Left forelimb (tissue), 1 donor: ENCODE data around the gene IGFBP1.

ENCODE experiments used
- DNase-seq: peaks from one replicate; pipeline ENCODE4 v3.0.0-alpha.2; 2018; ENCODE audit warnings: low spot score

IGFBP1 gene

GRCh38 chr7:45902820-45903219 lies 14.5 kb downstream of the IGFBP1 start:
- DNase-seq = no peak

DNA sequence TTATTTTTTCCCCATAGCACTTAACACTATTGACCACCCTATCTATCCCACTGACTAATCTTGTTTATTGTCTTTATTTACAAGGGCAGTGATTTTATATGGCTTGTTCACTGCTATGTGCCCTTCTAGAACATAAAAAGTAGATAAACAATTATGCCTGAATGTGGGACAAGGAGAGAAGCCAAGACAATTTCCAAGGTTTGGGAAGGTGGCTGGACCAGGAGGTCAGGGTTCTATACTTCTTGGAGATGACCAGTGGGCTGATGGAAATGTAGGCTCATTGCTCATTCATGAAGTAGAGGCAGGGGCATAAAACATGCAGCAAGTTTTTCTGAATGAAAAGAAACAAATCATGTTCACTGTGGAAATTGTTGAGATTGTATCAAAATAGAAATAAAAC lies 21.3 kb downstream of the IGFBP1 start:
- DNase-seq = no peak

- DNase-seq = no peak
Observed at GRCh38 chr7:45910855-45911254, 22.6 kb downstream of the IGFBP1 start.

DNA sequence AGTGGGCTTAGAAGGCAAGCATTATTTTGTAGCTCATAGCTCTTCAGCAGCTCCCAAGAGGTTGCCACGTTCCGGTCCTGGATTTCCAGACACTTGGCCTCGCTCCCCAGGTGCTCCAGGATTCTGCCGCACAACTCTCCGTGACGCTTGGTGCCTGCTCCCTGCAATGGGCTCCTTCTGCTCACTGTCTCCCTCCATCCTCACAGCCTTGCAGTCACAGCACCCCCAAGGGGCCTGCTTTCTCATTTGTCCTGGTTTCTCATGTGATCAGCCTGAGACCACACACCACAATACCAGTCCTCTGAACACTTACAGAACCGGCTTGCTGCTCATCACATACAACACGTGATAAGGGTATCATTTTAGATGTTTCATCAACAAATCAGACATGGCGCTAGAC lies 23.0 kb downstream of the IGFBP1 start:
- no peak for DNase-seq

- no peak for DNase-seq
Observed at GRCh38 chr7:45912972-45913371, 24.7 kb downstream of the IGFBP1 start.

GRCh38 chr7:45914911-45915310 lies 26.6 kb downstream of the IGFBP1 start:
- DNase-seq = no peak

DNA sequence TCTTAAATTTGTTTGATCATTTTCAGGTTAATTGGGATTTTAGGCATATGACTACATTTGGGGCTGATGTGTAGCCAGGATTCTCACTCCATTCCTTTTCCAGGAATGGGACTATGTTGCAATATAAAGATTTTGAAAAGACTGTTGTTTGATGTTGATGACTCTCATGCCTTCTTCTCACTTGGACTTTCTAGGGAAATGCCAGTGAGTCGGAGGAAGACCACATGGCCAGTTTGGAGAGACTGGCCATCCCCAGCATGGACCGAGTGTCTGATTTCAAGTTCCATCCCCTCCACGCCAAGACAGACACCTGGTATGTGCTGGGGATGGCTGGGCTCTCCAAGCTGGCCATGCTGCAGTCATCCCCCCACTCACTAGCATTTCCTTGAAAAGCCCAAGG lies 27.3 kb downstream of the IGFBP1 start:
- no peak for DNase-seq

DNA sequence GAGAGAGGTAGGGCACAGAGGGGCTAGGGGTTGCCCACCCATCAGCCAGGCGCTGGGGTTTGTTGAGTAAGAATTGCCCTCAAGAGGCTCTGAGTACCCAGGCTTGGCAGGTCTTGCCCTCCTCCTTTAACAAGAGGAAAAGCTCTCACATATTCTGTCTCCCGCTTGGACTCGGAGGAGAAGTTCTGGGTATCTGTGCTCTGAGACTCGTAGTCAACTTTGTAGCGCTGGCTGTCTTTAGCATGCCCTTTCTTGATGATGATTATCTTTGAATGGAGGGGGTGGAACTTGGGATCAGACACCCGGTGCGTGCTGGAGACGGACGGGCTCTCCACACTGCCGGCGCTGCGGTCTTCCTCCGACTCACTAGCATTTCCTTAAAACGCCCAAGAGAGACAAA lies 28.8 kb downstream of the IGFBP1 start:
- DNase-seq = no peak

- DNase-seq = peak; percentile 88
Observed at GRCh38 chr7:45917658-45918057, 29.4 kb downstream of the IGFBP1 start.

DNA sequence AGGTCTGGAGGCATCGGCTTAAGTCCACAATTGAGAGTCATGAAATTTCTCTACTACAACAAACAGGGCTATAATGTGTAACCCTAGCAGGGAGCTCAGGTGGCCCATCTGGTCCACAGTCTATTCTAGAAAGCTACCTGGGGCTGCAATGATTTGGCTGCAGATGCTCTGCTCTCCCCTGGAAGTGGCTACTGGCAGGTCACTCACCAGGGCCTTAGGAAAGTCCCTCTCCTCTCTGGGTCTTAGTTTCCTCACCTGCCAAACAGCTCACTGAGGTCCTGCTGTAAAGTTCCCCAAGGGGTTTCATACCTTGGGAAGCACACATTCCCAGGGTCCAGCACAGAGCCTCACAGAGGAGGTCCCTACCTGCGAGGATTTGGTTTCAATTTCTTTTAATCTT lies 30.3 kb downstream of the IGFBP1 start:
- no peak for DNase-seq

DNA sequence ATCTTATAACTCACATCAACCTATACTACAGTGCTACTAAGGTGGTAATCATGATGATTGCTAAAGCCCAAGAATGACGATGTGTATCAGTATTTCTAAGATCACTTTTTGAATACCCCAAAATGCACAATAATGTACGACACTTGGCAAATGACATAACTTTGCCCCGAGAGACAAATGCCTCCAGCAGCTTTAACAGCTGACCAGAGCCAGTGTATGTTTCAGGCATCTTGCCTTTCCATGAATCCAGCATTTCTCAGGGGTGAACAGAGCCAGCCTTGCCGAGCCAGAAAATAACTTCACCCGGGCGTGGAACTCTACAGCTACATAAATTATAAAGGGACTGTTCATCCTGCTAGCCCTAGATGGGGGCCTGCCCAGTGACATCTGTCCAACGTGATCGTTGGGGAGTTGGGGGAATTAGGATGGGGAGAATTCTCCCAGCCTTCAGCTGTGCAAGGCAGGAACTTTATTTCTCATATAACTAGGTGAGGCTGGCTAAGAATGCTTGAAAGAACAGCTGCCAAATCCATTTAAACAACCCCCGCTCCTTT lies 31.0 kb downstream of the IGFBP1 start:
- no peak for DNase-seq

DNA sequence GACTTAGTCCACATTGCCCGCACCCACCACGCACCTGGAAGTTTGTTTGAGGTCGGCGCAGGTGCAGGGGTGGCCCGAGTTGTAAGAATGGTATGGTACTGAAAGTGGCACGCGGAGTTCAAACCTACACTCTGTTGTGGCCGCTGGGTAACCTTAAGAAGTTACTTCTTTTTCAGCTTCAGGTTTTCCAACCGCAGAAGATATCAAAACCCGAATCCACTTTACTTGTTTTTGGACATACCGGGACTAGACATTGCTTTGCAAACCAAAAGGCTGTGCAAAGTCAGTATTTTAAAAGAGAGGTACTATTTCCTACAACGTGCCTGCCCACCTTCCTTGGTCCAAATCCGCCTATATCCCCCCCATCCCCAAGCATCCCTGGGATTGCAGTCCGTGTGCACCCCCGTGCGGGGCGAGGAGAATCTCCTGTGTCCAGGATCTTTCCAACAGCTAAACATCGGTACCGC lies 31.7 kb downstream of the IGFBP1 start:
- DNase-seq = no peak

DNA sequence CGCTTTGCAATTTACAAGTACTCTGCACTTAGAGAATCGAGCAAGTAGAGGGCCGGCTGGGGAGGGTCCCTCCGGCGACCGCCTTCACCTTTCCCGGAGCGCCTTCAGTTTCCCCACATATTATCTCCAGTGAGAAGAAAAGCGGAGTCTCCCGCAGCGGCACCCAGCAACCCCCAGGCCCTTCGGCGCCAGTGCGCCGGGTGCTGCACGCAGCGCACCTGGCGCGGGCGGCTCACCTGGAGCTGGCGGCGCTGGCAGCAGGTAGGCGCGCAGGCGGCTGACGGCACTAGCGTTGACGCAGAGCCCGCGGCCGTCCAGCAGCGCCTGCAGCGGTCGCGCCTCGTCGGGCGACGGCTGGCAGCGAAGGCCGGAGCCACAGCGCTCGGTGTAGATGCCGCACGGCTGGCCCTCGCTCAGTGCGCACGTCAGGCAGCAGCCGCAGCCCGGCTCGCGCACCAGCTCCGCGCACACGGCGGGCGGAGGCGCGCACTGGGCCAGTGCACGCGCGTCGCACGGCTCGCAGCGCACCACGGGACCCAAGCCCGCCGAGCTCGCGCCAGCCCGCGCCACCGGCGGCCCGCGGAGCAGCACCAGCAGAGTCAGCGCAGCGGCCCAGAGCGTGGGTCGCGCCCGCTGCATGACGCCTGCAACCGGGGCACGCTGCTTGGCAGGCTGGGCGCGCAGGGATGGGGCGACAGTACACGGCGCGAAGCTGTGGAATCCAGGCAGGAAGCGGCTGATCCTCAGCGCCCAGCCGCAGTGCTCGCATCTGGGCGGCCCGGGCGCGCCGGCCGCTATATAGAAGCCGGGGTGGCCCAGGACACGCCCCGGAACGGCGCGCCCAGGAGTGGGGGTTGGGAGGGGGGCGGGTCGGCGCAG lies 32.5 kb downstream of the IGFBP1 start, which contains the start of gene IGFBP3:
TSS of gene IGFBP3 (minus strand) at position 771 of the 879 bp plus-strand sequence. CDS start at position 639, 132 bp downstream.
- peak; percentile 86 for DNase-seq

- no peak for DNase-seq
Observed at GRCh38 chr7:45921381-45921698, 33.1 kb downstream of the IGFBP1 start.

- DNase-seq = peak; percentile 82
Observed at GRCh38 chr7:45921699-45922519, 33.6 kb downstream of the IGFBP1 start.

DNA sequence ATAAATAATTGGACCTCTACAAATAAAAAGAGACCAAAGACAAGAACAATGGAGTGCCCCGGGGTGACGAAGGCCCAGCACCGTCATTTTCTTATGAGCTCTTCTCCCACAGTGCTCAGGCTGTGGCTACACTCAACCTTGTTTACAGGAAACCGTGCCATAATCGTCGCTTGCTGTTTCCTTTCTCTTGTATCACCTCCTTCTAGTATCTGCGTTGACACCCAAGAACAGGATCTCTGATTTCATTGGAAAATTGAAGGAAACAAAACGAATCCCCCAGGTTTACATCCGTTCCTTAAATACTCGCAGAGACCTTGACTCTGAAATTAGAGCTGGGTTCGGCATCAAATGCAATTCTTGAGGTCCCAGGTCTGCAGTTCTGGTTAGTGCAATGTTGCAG lies 34.5 kb downstream of the IGFBP1 start:
- no peak for DNase-seq

- peak; percentile 88 for DNase-seq
Observed at GRCh38 chr7:45923290-45923689, 35.0 kb downstream of the IGFBP1 start.

DNA sequence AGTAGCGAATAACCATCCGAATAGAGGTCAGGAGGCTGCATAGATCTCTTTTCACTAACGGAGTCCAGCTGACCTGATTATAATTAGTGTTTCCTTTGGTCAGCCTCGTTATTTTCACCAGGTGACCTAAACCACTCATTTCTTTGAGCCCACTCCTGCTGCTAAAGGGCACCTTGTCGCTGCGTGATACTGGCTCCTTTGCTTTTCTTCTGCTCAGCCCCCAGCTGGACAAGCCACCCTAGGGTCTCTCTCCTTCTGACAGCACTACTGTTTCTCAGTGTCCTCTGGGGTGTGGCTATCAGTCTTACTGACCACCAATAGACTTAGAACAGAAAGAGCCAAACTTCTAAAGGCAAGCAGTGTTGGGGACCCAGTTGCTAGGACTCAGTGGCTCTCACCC lies 35.5 kb downstream of the IGFBP1 start:
- DNase-seq = no peak

GRCh38 chr7:45924283-45924682 lies 36.0 kb downstream of the IGFBP1 start:
- no peak for DNase-seq

- no peak for DNase-seq
Observed at GRCh38 chr7:45927721-45928120, 39.4 kb downstream of the IGFBP1 start.

GRCh38 chr7:45930967-45931366 lies 42.7 kb downstream of the IGFBP1 start:
- no peak for DNase-seq

DNA sequence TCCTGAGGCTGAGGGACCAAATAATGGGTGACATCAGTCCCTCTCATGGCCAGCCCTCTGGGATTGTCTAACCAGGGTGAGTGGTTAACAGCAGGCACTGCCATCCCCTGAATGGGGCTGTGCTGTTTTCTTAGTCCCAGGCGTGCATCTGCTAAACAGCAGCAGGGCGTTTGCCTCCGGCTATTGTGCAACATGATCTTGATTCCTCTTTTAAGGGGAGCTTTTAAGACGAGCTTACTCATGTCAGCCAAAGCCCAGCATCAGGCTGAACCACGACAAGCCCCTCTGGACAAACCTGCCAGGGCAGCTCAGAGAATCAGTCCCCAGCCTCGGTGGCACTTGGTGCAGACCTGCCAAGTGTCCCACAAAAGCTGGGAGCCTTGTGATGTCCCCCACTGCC lies 49.0 kb downstream of the IGFBP1 start:
- DNase-seq = no peak

- no peak for DNase-seq
Observed at GRCh38 chr7:45937862-45938261, 49.6 kb downstream of the IGFBP1 start.
